ENCODE results near the gene HOPX.

- TF ChIP-seq, protein P1, sequence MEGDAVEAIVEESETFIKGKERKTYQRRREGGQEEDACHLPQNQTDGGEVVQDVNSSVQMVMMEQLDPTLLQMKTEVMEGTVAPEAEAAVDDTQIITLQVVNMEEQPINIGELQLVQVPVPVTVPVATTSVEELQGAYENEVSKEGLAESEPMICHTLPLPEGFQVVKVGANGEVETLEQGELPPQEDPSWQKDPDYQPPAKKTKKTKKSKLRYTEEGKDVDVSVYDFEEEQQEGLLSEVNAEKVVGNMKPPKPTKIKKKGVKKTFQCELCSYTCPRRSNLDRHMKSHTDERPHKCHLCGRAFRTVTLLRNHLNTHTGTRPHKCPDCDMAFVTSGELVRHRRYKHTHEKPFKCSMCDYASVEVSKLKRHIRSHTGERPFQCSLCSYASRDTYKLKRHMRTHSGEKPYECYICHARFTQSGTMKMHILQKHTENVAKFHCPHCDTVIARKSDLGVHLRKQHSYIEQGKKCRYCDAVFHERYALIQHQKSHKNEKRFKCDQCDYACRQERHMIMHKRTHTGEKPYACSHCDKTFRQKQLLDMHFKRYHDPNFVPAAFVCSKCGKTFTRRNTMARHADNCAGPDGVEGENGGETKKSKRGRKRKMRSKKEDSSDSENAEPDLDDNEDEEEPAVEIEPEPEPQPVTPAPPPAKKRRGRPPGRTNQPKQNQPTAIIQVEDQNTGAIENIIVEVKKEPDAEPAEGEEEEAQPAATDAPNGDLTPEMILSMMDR (IDR thresholded peaks at IDR 0.05 in 4 of 5, conservative IDR thresholded peaks at IDR 0.05 in 1 of 5) = no peak
- TF ChIP-seq POLR2A (IDR thresholded peaks at IDR 0.05) = no peak
Observed at GRCh38 chr4:56650262-56651055, 30.6 kb downstream of the HOPX start.

All from gastrocnemius medialis (tissue), 4 donors.